GM19025 (cell line): ENCODE results near the gene SERINC5.
"Not testable (repeated sequence)": the region's sequence is repeated elsewhere in the genome, so short reads cannot be mapped to it uniquely, and the experiment has no call there.

Experiments used
- ATAC-seq: cut with Tn5 transposase; IDR thresholded peaks from one replicate; pipeline ENCODE4 v1.9.1; 2021; ENCODE audit warnings: mild to moderate bottlenecking, low read depth, moderate library complexity; ENCODE audit not compliant: unreplicated experiment

SERINC5 gene

GRCh38 chr5:80255811-80256712, at the start of gene SERINC5:
Gene SERINC5, minus strand, starts transcription at chr5:80256048. Its CDS starts 126 bp downstream, at chr5:80255922.
- peak; percentile 78 for ATAC-seq

- ATAC-seq = no peak
Measured at GRCh38 chr5:80302636-80303035, 46.8 kb upstream of the SERINC5 start.

- not testable (repeated sequence) for ATAC-seq
Measured at GRCh38 chr5:80301342-80301741, 45.5 kb upstream of the SERINC5 start.

GRCh38 chr5:80300796-80301195, 44.9 kb upstream of the SERINC5 start:
- not testable (repeated sequence) for ATAC-seq

GRCh38 chr5:80300125-80300524, 44.3 kb upstream of the SERINC5 start:
- no peak for ATAC-seq

GRCh38 chr5:80299601-80300000, 43.8 kb upstream of the SERINC5 start:
- no peak for ATAC-seq

GRCh38 chr5:80296121-80296520, 40.3 kb upstream of the SERINC5 start:
- no peak for ATAC-seq

GRCh38 chr5:80291761-80292160, 35.9 kb upstream of the SERINC5 start:
- ATAC-seq = no peak

- ATAC-seq = no peak
Measured at GRCh38 chr5:80289320-80289719, 33.5 kb upstream of the SERINC5 start.

GRCh38 chr5:80288177-80288576, 32.3 kb upstream of the SERINC5 start:
- ATAC-seq = no peak

- no peak for ATAC-seq
Measured at GRCh38 chr5:80284720-80285119, 28.9 kb upstream of the SERINC5 start.

GRCh38 chr5:80283360-80283759, 27.5 kb upstream of the SERINC5 start:
- ATAC-seq = no peak

GRCh38 chr5:80282054-80282453, 26.2 kb upstream of the SERINC5 start:
- no peak for ATAC-seq

- ATAC-seq = no peak
Measured at GRCh38 chr5:80277191-80277590, 21.3 kb upstream of the SERINC5 start.

GRCh38 chr5:80276186-80276585, 20.3 kb upstream of the SERINC5 start:
- no peak for ATAC-seq

GRCh38 chr5:80275347-80275746, 19.5 kb upstream of the SERINC5 start:
- ATAC-seq = no peak

GRCh38 chr5:80270543-80270942, 14.7 kb upstream of the SERINC5 start:
- ATAC-seq = not testable (repeated sequence)

GRCh38 chr5:80269991-80270438, 14.2 kb upstream of the SERINC5 start:
- ATAC-seq = no peak

- ATAC-seq = no peak
Measured at GRCh38 chr5:80268916-80269315, 13.1 kb upstream of the SERINC5 start.

- no peak for ATAC-seq
Measured at GRCh38 chr5:80266566-80266965, 10.7 kb upstream of the SERINC5 start.

GRCh38 chr5:80260461-80260860, 4.6 kb upstream of the SERINC5 start:
- ATAC-seq = no peak
